GM18498 (cell line): Measurements from ENCODE around the gene PKD2L1.
A peak's percentile ranks its signal among the peaks of the same experiment; 100 is the strongest.
"Not testable (repeated sequence)": the region's sequence is repeated elsewhere in the genome, so short reads cannot be mapped to it uniquely, and the experiment has no call there.

Experiments used
- ATAC-seq: cut with Tn5 transposase; IDR thresholded peaks from one replicate; pipeline ENCODE4 v1.9.1; 2021; ENCODE audit warnings: mild to moderate bottlenecking, moderate library complexity; ENCODE audit not compliant: unreplicated experiment

Gene PKD2L1

DNA sequence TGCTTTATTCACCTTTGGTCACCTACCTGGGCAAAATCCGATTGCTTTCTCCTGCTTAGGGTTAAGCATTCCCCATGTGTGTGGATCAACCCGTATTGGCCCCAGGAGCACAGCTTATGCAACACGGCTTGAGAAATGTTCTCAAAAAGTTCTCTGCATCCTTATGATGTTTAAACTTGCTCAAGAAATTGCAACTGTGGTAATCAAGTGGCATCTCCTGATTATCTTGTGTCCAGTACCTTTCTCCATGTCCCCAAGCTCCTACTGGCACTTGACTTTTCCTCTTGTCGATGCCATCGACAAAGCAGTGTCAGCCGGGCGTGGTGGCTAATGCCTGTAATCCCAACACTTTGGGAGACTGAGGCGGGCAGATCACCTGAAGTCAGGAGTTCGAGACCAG, 4.7 kb upstream of the PKD2L1 start:
- ATAC-seq, result no peak

DNA sequence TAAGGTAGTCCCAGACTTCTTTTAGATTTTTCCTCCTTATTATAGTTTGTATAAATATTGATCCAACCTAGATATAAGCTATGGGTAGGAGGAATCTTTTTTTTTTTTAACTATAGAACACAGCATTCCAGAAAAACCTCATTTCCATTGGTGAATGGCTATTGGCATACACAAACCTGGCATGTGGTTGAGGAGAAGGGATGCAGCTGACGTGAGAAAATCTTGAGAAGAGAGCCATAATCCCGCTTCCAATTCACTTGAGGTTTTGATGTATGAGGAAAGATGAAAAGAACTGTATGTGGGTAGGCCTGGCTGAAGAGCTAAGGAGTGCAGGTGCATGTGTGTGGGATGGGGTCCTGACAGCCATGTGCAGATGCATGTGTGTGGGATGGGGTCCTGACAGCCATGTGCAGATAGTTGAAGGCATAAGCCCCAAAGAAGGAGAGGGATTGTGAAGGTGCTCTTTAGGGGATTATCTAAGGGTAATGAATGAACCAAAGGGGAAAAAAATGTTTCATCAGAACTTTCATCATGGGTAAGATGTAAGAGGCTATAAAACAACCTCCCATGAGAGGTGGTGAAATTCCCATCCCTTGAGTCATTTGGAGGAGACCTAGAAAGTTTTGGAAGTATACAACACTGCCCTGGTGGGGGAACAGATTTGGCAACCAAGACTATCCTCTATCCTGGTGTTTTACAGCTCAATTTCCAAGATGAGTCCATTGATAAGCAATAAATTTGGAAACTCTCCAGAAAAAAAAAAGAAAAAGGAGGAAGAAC, 3.8 kb upstream of the PKD2L1 start:
- ATAC-seq, result no peak

DNA sequence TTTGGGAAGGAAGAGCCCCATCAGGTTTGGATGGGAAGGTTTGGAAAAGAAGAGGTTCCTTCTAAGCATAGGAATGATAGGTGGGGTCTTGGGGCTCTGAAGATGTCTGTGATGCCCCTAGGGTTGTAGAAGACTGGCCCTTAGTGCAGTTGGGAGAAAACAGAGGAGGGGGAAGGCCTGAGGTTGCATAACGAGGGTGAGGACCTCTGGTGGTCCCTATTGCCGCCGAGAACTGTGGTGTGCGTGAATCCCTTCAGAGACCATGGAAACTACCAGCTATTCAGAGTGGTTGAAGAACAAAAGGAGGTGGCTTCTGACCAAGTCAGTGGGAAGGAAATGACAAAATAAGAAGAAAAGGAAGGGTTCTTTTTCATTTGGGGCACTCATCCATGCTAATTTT, 3.1 kb upstream of the PKD2L1 start:
- no peak for ATAC-seq

DNA sequence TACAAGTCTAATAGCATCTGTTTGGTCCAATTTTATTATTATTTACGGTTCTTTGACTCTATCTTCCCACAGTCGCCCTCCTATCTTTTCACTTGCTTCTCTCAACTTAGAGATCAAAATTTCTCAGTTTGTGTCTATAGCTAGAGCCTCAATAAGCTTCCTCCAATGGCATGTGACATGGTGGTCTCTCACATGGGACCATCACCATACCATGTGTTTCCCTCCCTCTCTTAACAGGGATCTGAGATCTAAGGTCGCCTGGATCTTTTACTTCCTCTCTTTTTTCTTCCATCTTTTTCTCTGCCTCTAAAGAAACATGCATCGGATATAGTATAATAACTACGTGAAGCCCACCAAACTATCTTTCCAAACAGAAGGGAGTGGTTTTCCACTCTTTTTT, 1.8 kb downstream of the PKD2L1 start:
- ATAC-seq, result no peak

DNA sequence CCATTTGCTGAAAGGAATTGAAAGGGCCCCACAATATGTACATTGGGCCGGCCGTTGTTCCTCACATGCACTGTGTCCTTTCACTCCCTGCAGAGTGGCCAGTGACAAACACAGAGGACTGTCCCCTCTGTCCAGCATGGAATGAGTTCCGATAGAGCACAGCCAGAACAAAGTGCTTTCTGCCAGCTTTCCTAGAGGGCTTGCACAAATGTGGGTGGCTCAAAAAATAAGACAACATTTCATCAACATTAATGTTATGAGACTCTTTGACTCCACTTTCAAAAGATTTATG, 2.4 kb downstream of the PKD2L1 start:
- no peak for ATAC-seq

DNA sequence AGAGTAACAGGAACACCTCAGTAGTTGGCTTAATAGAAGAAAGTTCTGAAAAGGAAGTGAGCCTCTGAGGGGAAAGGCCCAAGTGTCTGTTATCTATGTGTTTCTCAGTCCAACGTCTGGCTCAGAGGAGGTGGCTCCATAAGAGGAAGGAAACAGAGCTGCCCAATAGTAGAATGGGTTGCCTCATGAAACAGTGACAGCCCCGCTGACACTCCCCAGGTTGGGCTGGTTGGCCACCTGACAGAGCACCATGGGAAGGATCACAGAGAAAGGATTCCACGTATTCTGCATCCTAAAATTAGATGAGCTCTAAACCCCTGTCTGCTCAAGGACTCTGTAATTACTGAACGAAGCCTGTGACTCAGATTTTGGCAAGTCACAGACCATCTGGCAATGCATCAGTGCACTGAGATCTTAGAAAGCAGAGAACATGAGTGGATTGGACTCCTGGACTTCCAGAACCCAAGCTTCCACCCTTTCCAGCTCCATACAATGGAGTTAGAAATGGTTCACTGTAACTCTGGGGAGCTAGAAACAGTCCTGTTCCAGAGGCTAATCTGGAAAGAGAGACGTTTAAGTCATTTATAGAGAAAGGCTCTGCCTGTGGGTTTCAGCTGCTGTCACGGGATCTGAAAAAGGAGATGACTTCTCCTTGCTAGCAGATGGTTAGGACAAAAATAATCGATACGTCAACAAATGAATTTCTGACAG, 2.9 kb downstream of the PKD2L1 start:
- peak; percentile 98 for ATAC-seq

DNA sequence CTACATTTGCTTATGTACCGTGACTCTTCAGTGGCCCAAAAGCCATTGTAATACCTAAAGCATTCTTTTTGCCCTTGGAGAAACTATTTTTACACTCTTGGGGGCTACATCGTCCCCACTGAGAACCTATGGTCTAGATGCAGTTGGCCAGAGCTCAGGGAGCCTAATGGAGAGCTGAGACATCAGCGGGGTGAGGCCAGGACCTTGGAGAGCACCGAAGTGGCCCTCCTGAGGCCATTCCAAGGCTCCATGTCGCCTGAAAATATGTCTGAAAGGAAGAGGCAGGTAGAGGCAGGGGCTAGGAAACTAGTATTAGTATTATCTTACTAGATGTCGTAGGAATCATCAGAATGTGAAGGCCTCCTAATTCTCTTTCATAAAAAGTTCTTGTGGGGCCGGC, 4.9 kb downstream of the PKD2L1 start:
- ATAC-seq, result no peak

DNA sequence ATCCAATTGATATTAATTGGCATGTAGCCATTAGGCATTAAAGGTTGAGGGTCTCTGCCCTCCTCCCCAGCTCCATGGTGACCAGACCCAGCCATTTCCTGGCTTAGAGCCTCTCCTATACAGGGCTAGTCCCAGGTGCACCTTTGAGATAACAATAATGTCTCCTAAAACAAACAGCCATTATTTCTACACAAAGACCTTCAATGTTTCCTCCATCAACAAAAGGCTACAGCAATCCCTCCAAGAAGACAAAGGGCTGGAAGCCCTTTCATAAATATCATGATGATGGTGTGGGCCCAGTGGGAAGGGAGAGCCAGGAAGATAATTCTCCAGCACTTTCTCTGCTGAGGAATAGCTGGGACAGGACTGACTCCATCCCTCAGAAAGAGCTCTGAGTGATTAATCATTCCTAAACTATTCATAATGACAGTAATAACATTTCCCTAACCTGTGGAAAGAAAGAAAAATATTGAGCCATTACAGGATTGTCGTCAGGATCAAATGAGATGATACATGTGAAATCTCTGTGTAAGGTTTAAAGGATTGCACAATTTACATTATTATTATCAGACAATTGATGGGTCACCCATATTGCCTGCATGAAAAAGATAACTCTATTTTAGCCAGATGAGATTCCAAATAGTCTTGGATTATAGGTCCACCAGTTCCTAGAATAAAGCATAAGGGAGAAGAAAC, 10.2 kb downstream of the PKD2L1 start:
- no peak for ATAC-seq

DNA sequence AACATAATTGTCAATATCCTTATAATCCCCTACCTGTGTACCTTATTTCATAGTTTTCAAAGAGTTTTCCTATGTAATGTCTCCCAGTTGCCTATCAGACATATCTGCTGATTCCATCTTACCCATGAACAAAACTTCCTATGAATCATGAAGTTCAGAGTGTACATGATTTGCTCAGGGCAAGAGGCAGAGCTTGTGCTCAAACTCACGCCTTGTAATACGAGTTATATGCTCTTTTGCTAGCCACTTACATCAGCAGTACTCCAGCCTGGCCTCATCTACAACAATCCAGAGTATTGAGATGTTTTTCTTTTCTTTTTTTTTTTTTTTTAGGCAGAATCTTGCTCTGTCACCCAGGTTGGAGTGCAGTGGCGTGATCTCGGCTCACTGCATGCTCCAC, 11.8 kb downstream of the PKD2L1 start:
- no peak for ATAC-seq

DNA sequence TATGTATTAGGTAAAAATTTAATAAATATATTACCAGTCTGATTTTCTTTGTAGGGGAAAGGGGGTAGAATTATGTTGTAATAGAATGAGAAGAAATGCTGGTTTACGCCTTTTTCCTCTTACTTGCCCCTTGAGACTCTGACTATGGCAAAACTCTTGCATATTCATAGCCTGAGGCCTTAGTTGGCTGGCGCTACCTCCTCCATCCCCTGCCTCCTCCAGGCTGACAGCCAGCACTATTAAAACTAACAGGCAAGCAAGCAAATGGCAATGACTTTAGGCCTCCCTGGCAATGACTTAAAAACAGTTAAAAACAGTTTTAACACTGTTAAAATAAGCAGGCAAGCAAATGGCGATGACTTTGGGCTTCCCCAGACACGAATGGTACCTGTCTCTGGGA, 14.4 kb downstream of the PKD2L1 start:
- ATAC-seq, result no peak

DNA sequence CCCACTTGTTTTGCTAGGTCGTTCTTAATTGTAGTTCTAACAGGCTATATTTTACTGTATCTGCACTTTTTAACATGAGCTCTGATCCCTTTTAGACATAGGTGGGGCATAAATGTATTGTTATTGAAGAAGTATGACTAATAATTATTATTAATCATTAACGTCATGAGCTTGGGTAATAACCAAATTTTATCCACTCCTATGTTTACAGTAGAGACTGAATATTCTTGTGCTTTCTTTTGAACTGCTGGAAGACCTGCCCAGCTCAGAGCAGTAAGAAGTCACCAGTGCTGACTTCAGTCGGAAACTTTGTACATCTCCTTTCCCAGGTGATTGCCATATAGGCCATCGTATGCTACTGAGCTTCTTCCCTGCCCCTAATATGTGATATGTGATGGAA, 18.7 kb downstream of the PKD2L1 start:
- no peak for ATAC-seq

DNA sequence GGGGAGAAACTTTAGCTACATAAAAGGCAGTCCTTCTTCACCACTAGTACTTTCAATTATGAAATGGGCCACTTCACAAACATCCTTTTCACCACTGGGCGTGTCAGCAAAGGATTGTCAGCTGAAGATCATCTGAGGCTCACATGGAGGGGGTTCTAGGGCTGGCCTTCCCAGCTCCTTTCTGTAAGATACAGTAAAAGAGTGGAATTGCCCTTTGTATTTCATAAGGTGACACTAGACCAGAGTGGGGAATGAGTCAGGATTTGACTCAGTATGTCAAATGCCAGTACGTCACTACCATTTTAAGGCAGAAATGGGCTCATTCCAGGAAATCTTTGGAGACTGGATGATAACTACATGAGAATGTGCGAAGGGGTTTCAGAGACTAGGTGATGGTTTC, 22.3 kb downstream of the PKD2L1 start:
- ATAC-seq, result no peak

DNA sequence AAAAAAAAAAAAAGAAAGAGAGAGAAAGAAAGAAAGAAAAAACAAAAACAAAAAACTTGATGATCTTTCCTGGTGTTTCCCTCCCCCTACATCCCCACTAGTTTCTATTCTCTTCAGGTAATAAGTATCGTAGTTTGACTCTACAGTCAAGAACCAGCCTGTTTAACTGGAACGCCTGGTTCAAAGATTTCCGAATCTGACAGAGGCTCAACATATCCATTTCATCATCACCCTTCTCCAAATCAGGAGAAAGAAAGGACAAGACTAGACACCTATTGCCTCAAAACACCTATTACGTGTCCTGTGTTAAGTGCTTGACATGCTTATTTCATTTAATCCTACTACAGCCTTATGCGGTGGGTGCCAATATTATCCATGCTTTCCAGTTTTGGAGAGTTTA, 23.2 kb downstream of the PKD2L1 start:
- no peak for ATAC-seq

DNA sequence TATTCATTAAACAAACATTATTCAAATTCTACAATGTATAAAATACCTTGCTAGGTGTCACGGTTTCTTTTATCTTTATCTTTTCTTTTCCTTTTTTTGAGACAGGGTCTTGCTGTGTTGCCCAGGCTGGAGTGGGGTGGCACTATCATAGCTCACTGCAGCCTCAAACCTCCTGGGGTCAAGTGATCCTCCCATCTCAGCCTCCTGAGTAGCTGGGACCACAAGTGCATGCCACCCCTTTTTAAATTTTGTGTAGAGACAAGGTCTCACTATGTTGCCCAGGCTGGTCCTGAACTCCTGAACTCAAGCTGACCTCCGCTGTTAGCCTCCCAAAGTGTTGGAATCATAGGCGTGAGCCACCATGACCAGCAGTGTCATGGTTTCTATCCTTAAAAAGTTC, 25.6 kb downstream of the PKD2L1 start:
- ATAC-seq, result no peak

DNA sequence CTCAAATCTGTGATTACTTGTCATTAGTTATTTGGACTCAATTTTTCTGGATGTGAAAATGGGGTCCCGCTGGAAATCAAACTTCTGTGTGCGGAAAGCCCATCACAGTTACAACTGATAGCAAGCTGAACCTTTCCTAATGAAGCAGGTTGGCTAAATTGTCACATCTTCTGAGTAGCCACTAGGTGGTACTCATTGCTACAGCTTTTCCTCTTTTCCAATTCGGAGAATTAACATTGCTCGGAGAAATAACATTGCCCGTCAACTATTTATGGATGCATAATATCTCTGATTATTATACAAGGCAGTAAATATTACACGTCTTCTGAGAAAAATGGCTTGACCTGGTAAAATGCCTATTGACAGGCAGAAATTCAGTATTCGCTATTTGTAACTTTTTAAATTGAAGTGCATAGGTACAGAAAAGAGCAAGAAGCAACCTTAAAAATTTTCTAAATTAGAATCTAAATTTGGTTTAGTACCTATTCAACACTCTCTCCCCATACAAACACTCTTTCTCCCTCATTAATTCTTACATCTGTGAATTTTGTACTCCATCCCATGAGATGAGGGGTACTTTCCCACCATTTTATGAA, 26.2 kb downstream of the PKD2L1 start:
- ATAC-seq, result no peak

DNA sequence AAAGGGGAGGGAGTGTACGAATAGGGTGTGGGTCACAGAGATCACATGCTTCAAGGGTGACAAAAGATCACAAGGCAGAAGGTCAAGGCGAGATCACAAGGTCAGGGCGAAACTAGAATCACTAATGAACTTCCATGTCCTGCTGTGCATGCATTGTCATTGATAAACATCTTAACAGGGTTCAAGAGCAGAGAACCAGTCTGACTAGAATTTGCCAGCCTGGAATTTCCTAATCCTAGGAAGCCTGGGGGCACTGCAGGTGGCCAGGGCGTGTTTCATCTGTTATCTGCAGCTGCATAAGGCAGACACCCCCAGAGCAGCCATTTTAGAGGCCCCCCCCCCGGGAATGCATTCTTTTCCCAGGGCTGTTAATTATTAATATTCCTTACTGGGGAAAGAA, 28.9 kb downstream of the PKD2L1 start:
- not testable (repeated sequence) for ATAC-seq

DNA sequence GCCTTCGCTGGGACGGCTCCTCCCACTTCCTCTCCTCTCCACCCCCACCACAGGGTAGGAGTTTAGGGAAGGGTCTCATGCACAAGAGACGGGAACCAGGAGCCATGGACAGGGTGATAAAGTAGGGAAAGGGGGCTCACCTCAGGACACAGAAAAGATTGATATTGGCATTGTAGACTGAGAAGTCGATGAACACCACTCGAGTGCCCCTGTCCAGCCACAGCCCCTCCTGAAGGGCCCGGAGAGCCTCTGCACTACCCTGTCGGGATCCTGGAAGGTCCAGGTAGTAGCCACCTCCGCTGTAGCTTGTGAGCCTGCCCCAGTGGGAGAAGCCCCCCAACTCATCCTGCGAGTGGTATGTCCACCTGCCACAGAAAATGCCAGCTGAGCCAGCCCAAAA, 32.8 kb downstream of the PKD2L1 start:
- ATAC-seq, result no peak

DNA sequence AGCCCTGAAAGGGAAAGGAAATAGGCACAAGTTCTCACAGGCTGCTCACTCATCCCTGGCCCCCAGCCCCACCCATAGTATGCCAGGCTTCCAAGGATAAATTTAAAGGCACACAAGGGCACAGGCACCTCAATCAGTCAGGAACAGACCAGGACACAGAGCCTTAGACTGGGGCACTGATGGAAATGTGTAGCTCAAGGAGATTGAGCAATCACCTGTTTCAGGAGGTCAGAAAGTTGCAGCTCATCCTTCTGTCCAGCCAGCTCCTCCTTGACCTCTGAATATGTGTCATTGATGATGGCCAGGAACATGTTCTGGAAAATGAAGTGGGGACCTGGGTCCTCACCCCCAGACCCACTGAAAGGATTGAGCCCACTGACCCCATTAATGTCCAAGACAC, 37.0 kb downstream of the PKD2L1 start:
- ATAC-seq, result no peak

DNA sequence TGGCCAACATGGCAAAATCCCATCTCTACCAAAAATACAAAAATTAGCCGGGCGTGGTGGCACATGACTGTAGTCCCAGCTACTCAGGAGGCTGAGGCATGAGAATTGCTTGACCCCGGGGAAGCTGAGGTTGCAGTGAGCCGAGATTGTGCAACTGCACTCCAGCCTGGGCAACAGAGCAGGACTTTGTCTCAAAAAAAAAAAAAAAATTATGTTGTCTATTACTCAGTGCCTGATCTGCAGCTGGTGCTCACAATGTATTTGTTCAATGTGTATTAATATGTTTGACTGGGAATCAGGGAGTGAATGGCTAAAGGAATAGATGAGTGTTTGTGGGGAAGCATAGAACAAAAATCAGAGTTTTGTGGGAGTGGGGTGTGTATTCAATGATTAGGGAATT, 37.7 kb downstream of the PKD2L1 start:
- ATAC-seq, result not testable (repeated sequence)

DNA sequence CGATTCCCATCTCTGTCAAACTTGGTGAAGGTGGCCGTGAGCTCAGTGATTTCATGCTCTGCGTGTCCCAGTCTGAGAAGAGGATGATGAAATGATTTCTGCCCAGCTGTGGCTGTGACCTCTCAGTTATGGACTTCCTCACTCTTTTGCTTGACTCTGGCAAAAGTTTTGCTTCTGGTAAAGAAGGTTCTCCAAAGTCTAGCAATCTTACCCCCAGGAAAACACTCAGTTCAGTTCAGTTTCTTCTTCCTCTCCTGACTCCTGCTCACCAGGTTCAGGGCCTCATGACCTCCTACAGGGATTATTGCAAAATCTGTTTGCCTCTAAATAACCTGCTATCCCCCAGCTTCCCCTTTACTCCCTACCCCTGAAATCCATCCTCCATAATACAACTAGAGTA, 38.7 kb downstream of the PKD2L1 start:
- ATAC-seq, result no peak

DNA sequence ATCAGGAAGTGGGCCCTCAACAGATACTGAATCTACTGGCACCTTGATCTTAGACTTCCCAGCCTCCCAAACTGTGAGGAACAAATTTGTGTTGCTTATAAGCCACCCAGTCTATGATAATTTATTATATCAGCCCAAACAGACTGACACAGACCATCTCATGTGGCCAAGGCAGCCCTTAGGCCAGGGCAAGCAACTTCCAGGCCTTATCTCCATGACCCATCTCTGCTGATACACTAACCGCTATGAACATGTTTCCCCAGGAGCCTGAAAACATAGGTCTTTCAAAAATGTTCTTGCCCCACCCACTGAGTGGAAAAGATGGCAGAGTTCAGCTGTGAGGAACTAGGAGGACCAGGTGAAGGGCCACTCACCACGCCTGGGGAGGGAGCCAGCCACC, 40.4 kb downstream of the PKD2L1 start:
- no peak for ATAC-seq

DNA sequence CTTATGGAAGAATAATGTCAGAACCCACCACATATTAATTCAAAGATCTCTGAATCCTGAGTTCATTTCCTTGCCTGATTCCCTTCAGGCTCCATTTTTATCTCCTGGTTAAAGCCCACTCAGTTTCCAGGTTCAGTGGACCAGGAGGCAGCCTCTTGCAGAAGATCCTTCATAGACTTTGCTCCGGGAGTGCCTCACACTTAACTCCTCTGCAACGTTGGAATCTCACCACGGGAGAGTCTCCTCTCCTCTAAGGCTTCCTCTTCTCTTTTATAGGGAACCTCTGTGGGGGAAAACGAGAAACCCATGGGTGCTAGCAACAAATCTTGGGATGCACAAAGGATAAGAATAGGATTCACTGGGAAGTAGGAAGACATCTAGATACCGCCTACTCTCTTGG, 41.8 kb downstream of the PKD2L1 start:
- no peak for ATAC-seq
